B cell (primary cell): ENCODE data around the gene GH2. TPM values are rescaled to one million over a fixed set of nuclear protein-coding genes. Genes with fewer than 3 reads are reported as not detected.

Source experiments
- ATAC-seq: fragments of 200-7000 bp; cut with Tn5 transposase; one replicate; pipeline ENCODE4 v1.10.0; 2021; ENCODE audit warnings: low read depth, mild to moderate bottlenecking, moderate number of reproducible peaks, moderate library complexity
- CTCF ChIA-PET: fragments of 350-600 bp; sonication (Branson Sonifier 250); formaldehyde crosslinking; loops from one replicate; lab custom pipeline; 2021; ENCODE audit warnings: antibody characterized with exemption, inconsistent platforms; lab: Charles Lee
- POLR2A ChIA-PET: fragments of 350-600 bp; sonication (Branson Sonifier 250); formaldehyde crosslinking; loops from one replicate; lab custom pipeline; 2021; ENCODE audit warnings: antibody characterized with exemption; lab: Charles Lee
- DNase-seq: peaks from one replicate; pipeline ENCODE4 v3.0.0; 2013
- H2AFZ ChIP-seq: 2 replicates; pipeline ENCODE4 v1.6.1; 2012; ENCODE audit warnings: mild to moderate bottlenecking, low read depth, low read length; ENCODE audit not compliant: insufficient read depth, poor library complexity, severe bottlenecking
- H3K27ac ChIP-seq, 2 donors: 1 replicate in 1 of 2; 2 replicates in 1 of 2; pipeline ENCODE4 v1.5.1; 2012 to 2013; ENCODE audit warnings: low read length in 2 of 2, mild to moderate bottlenecking in 2 of 2, moderate library complexity in 1 of 2
- H3K27me3 ChIP-seq, 4 experiments: fragments of 200-600 bp in 1 of 4; sonication (generic) in 1 of 4; replicated peaks in 1 of 4; 1 replicate in 2 of 4; 2 replicates in 2 of 4; pipeline versions ENCODE4 v1.6.1 to v1.7.0; 2013 to 2016; ENCODE audit warnings: low read length in 3 of 4, mild to moderate bottlenecking in 2 of 4, mixed read lengths in 1 of 4, moderate library complexity in 1 of 4; ENCODE audit not compliant: insufficient read depth in 4 of 4, control insufficient read depth in 3 of 4; ENCODE audit errors: control extremely low read depth in 1 of 4
- H3K36me3 ChIP-seq, 2 experiments: replicated peaks in 1 of 2; 1 replicate in 1 of 2; 2 replicates in 1 of 2; pipeline versions ENCODE4 v1.6.1 to v1.7.1; 2013; ENCODE audit warnings: low read length in 1 of 2; ENCODE audit not compliant: insufficient read depth in 2 of 2, control insufficient read depth in 1 of 2; ENCODE audit errors: control extremely low read depth in 1 of 2, extremely low read depth in 1 of 2
- H3K4me1 ChIP-seq, 2 donors: fragments of 200-600 bp in 1 of 2; sonication (generic) in 1 of 2; 1 replicate in 1 of 2; 2 replicates in 1 of 2; pipeline versions ENCODE4 v1.5.1 to v1.6.1; 2013 to 2017; ENCODE audit warnings: low read length in 2 of 2; ENCODE audit not compliant: control insufficient read depth in 2 of 2, insufficient read depth in 2 of 2
- H3K4me2 ChIP-seq: replicated peaks from 2 replicates; pipeline ENCODE3; 2012; ENCODE audit warnings: mild to moderate bottlenecking, low read depth, low read length; ENCODE audit not compliant: poor library complexity, severe bottlenecking
- H3K4me3 ChIP-seq, 5 experiments: fragments of 200-600 bp in 1 of 5; sonication (generic) in 1 of 5; 1 replicate in 3 of 5; 2 replicates in 2 of 5; pipeline versions ENCODE4 v1.5.1 to v1.7.0; 2011 to 2016; ENCODE audit warnings: low read length in 4 of 5, mild to moderate bottlenecking in 4 of 5, low read depth in 2 of 5, control low read depth in 1 of 5, moderate library complexity in 1 of 5; ENCODE audit not compliant: insufficient read depth in 1 of 5; ENCODE audit errors: control extremely low read depth in 1 of 5, extremely low read depth in 1 of 5
- H3K79me2 ChIP-seq: fragments of 200-600 bp; sonication (generic); one replicate; pipeline ENCODE4 v1.6.0; 2016; ENCODE audit warnings: low read length; ENCODE audit not compliant: control insufficient read depth, insufficient read depth
- H3K9ac ChIP-seq: fragments of 200-600 bp; sonication (generic); 2 replicates; pipeline ENCODE4 v1.6.1; 2017; ENCODE audit warnings: mild to moderate bottlenecking, low read length, moderate library complexity
- H3K9me3 ChIP-seq, 3 donors: one replicate each; pipeline versions ENCODE4 v1.6.1 to v1.7.1; 2013; ENCODE audit warnings: low read length in 2 of 3; ENCODE audit not compliant: control insufficient read depth in 2 of 3, insufficient read depth in 1 of 3; ENCODE audit errors: control extremely low read depth in 1 of 3
- H4K20me1 ChIP-seq: 2 replicates; pipeline ENCODE4 v1.6.0; 2012; ENCODE audit warnings: mild to moderate bottlenecking, low read length; ENCODE audit not compliant: insufficient read depth, control insufficient read depth, poor library complexity, severe bottlenecking
- H3K27ac Mint-ChIP-seq: one replicate; pipeline ENCODE4 v1.8.0; 2021; ENCODE audit warnings: mixed read lengths
- H3K27me3 Mint-ChIP-seq: one replicate; pipeline ENCODE4 v1.8.0; 2021; ENCODE audit warnings: mixed read lengths
- H3K4me1 Mint-ChIP-seq: one replicate; pipeline ENCODE4 v1.8.0; 2021; ENCODE audit warnings: mixed read lengths
- H3K4me3 Mint-ChIP-seq: one replicate; pipeline ENCODE4 v1.8.0; 2021; ENCODE audit warnings: mixed read lengths
- H3K9me3 Mint-ChIP-seq: one replicate; pipeline ENCODE4 v1.8.0; 2022; ENCODE audit warnings: mixed read lengths; ENCODE audit not compliant: insufficient read depth
- CTCF ChIP-seq: fragments of 200-600 bp; IDR thresholded peaks from one replicate; pipeline ENCODE4 v1.8.0; 2022; ENCODE audit warnings: antibody characterized with exemption, mild to moderate bottlenecking
- EZH2 ChIP-seq: IDR thresholded peaks from 2 replicates; pipeline ENCODE4 v1.6.1; 2012; ENCODE audit warnings: borderline replicate concordance, low read depth, mild to moderate bottlenecking, moderate library complexity, low read length; ENCODE audit not compliant: insufficient read depth, poor library complexity, severe bottlenecking
- WGBS: methylation state at CpG from one replicate; pipeline ENCODE4 v1.1.5; 2013; ENCODE audit warnings: missing lambda C conversion rate; ENCODE audit not compliant: insufficient coverage; 5-methylcytosine and 5-hydroxymethylcytosine counted together
- intact Hi-C: fragments of 100-400 bp; cut with micrococcal nuclease; formaldehyde crosslinking; loops from one replicate; pipeline ENCODE4 v1.10.0; 2022
- polyA plus RNA-seq: library from polyadenylated mRNA; depleted of rRNA; stranded (reverse); fragments of >200 nt; gene quantifications from 2 replicates; pipeline ENCODE4 v1.2.3, GENCODE V29; 2012
- total RNA-seq, 2 donors: library from RNA; stranded (reverse); fragments of 120-200 nt in 1 of 2; gene quantifications; 1 replicate in 1 of 2; 2 replicates in 1 of 2; pipeline versions ENCODE4 v1.2.3 to v1.2.4, GENCODE V29; 2013 to 2022

GH2 gene
- total and polyA plus RNA-seq, 2 donors (not counting 1 experiment from before 2014, with no cell fraction given) = not detected

DNA sequence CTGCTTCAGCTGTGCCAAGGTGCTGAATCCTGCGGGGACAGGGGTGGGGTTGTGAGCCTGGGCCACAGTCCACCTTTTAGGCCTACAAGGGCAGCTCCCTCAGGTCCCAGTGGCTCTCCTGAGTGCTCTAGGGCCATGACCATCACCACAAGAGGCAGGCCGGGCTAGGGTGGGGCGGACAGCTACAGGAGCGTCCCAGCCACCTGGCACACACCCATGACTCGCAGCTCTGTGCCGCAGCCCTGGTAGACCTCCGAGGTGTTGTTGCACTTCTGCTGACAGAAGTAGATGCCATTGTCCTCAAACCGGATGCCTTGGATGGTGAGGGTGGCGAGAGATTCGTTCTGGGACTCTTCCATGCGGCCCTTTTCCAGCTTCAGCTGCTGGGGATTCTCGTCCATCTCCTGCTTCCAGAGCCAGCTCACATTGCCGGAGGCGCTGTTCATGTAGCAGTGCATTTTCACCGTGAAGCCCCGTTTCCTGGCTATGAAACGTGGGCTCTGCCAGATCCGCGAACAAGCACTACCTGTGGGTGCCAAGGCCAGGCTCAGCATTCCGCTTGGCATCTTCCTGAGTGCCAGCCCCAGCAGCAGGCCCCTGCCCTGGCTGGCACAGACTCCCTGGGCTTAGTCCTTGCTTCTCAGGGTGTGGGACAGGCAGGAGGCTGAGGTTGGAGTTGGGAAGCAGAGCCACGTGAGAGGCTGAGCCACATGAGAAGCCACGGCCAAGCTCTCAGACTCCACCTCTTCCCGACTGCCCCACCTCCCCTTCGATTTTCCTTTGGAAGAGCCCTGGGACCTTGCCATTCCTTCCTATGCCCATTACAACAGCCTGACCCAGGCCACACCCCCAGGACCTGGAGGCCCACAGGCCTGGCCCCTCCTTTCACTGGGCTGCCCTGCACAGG, 48.4 kb upstream of the GH2 start:
- Histone ChIP-seq H3K36me3 (peaks cover 0 to 51% of the 10 kb centered on the region in 2 experiments), H3K4me1 (peaks cover 73 to 86% of the 10 kb centered on the region in 2 donors), H3K27ac (peak overlapping the region; percentile 85 to 89), H3K9me3 (peaks cover 0 to under 1% (median 0%) of the 10 kb centered on the region in 3 donors), H3K9ac (peak overlapping the region; percentile 97), H3K27me3 (no peaks in the 10 kb centered on the region), H3K4me2 (peak overlapping the region; percentile 97), H4K20me1 (peaks cover 46% of the 10 kb centered on the region), H2AFZ (no peak overlapping the region), H3K4me3 (peak overlapping the region; percentile 80 to 100 (median 97)), H3K79me2 (peaks cover 74% of the 10 kb centered on the region)
- Mint-ChIP-seq H3K4me3 (peak overlapping the region; percentile 99), H3K9me3 (no peaks in the 10 kb centered on the region), H3K4me1 (peaks cover 88% of the 10 kb centered on the region), H3K27ac (peak overlapping the region; percentile 97), H3K27me3 (no peaks in the 10 kb centered on the region)
- ChIA-PET POLR2A (interaction anchor here (0.6 to 12.1 kb wide), 7 partner anchors 11 to 220 kb away, joined by 3 to 360 read pairs (median 6); partner anchors contain the start of genes GH1, ICAM2 and PRR29), CTCF (interaction anchor here (1.0 to 26.0 kb wide), 8 partner anchors 8 to 203 kb away, joined by 3 to 834 read pairs (median 10); partner anchors contain the start of genes GH1 and ICAM2)
- intact Hi-C loops = loop anchor here (5.0 kb wide), 2 partner anchors 92 to 567 kb away; partner anchors contain the start of genes ICAM2 and POLG2
- WGBS = 29% methylated on average over 24 of the region's 24 CpGs
- DNase-seq (no peak), ATAC-seq (no peak)
- no peak for TF ChIP-seq EZH2
- no peak for TF ChIP-seq CTCF
